ENCODE results near the gene NUMA1.
A peak's percentile ranks its signal among the peaks of the same experiment; 100 is the strongest.

DNA sequence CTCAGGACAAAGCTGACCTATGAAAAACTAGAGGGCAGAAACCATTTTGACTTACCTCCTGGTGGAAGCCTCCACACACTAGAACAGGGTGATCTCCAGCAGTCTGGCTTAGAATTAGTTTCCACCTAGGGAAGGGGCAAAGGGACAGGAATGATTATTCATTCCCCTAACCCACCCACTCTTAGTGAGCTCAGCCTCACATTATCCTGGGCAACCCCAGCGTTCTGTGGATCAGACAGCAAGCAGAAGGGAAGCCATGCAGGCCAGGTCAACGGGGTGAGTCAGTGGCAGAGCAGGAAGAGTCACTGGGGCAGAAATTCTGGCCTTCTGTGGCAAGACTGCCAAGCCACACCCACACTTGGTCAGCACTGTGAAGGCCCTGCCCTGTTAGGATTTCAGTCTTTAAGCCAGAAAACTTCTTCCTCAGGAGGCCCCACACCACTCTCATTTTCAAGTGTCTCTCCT is 10.5 kb downstream of the NUMA1 start:
- TF ChIP-seq, protein P1, sequence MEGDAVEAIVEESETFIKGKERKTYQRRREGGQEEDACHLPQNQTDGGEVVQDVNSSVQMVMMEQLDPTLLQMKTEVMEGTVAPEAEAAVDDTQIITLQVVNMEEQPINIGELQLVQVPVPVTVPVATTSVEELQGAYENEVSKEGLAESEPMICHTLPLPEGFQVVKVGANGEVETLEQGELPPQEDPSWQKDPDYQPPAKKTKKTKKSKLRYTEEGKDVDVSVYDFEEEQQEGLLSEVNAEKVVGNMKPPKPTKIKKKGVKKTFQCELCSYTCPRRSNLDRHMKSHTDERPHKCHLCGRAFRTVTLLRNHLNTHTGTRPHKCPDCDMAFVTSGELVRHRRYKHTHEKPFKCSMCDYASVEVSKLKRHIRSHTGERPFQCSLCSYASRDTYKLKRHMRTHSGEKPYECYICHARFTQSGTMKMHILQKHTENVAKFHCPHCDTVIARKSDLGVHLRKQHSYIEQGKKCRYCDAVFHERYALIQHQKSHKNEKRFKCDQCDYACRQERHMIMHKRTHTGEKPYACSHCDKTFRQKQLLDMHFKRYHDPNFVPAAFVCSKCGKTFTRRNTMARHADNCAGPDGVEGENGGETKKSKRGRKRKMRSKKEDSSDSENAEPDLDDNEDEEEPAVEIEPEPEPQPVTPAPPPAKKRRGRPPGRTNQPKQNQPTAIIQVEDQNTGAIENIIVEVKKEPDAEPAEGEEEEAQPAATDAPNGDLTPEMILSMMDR (IDR thresholded peaks at IDR 0.05; ENCODE audit: low read depth, low read length, missing input control) = no peak
- TF ChIP-seq TAF1 (conservative IDR thresholded peaks at IDR 0.05) (no peak), RAD21 (IDR thresholded peaks at IDR 0.05) (peak in 1 of 2 donors; percentile 48), EGR1 (IDR thresholded peaks at IDR 0.05; ENCODE audit: low read depth in 2 of 2) (no peak), FOXA1 (IDR thresholded peaks at IDR 0.05) (no peak), YY1 (IDR thresholded peaks at IDR 0.05) (peak; percentile 81), JUND (IDR thresholded peaks at IDR 0.05) (peak in 1 of 2 donors; percentile 78), RXRA (IDR thresholded peaks at IDR 0.05) (peak; percentile 47 to 63)
- TF ChIP-seq, protein P2, sequence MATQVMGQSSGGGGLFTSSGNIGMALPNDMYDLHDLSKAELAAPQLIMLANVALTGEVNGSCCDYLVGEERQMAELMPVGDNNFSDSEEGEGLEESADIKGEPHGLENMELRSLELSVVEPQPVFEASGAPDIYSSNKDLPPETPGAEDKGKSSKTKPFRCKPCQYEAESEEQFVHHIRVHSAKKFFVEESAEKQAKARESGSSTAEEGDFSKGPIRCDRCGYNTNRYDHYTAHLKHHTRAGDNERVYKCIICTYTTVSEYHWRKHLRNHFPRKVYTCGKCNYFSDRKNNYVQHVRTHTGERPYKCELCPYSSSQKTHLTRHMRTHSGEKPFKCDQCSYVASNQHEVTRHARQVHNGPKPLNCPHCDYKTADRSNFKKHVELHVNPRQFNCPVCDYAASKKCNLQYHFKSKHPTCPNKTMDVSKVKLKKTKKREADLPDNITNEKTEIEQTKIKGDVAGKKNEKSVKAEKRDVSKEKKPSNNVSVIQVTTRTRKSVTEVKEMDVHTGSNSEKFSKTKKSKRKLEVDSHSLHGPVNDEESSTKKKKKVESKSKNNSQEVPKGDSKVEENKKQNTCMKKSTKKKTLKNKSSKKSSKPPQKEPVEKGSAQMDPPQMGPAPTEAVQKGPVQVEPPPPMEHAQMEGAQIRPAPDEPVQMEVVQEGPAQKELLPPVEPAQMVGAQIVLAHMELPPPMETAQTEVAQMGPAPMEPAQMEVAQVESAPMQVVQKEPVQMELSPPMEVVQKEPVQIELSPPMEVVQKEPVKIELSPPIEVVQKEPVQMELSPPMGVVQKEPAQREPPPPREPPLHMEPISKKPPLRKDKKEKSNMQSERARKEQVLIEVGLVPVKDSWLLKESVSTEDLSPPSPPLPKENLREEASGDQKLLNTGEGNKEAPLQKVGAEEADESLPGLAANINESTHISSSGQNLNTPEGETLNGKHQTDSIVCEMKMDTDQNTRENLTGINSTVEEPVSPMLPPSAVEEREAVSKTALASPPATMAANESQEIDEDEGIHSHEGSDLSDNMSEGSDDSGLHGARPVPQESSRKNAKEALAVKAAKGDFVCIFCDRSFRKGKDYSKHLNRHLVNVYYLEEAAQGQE (IDR thresholded peaks at IDR 0.05) = no peak
- TF ChIP-seq, protein P3, sequence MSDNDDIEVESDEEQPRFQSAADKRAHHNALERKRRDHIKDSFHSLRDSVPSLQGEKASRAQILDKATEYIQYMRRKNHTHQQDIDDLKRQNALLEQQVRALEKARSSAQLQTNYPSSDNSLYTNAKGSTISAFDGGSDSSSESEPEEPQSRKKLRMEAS (IDR thresholded peaks at IDR 0.05) = no peak
- TF ChIP-seq, protein P4, sequence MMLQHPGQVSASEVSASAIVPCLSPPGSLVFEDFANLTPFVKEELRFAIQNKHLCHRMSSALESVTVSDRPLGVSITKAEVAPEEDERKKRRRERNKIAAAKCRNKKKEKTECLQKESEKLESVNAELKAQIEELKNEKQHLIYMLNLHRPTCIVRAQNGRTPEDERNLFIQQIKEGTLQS (IDR thresholded peaks at IDR 0.05) = peak; percentile 40

Measured in liver (tissue), 3 donors.